Dermis blood vessel endothelial cell (primary cell): ENCODE measurements around the gene MTA3. TPM values are rescaled to one million over a fixed set of nuclear protein-coding genes. Genes with fewer than 3 reads are reported as not detected.

Experiments
- DNase-seq: peaks from one replicate; pipeline ENCODE4 v3.0.0; 2010
- total RNA-seq: library from RNA; depleted of rRNA; stranded (reverse); fragments of >200 nt; gene quantifications from 2 replicates; pipeline ENCODE4 v1.2.3, GENCODE V29; 2014

MTA3 gene
- total RNA-seq, 1 donor from 2014 or later, result 31.0 TPM

GRCh38 chr2:42742740-42743658, 174.6 kb downstream of the MTA3 start:
- DNase-seq, result no peak

GRCh38 chr2:42743659-42743990, 175.2 kb downstream of the MTA3 start:
- DNase-seq, result no peak

DNA sequence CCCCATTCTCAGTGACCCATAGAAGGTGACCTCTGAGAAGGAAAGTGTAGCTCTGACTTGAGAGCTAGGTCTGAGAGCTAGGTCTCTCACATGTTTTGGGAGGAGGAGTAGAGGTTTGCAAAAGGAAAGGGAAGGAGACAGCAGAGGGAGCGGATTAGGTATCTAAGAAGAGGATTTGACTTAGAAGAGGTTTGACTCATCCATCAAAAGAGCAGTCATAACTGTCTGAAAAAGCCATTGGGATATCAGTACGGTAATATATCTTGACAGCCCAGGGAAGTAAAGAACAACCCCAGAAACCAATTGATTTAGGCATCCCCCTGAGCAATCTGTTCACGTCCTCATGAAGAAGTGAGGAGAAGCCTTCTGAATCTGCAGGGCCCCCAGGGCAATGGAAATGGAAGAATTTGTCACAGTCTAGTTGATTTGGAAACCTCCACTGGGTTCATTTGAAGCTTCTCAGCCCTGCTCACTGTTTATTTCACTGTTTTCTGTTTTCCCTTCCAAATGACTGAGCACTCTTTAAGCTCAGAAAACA, 176.2 kb downstream of the MTA3 start:
- DNase-seq, result no peak

GRCh38 chr2:42747422-42747821, 179.0 kb downstream of the MTA3 start:
- DNase-seq, result no peak

DNA sequence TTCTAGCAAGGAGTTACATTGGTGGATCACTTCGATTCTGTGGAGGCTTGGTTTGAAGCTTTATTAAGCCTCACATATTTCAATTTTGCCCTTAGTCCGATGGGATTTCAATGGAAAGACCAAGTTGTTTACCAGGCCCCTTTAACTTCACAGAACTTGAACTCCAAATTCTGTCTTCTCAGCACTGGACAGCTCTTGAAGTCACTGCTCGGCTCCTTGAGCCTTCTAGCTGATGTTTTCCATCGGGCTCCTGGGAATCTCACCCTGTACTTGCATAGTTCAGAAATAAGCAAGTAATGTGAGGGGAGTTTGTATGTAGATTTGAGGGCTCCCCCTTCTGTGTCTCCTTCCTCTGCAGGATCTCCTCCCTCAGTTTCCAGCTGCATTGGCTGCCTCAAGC, 180.4 kb downstream of the MTA3 start:
- no peak for DNase-seq

DNA sequence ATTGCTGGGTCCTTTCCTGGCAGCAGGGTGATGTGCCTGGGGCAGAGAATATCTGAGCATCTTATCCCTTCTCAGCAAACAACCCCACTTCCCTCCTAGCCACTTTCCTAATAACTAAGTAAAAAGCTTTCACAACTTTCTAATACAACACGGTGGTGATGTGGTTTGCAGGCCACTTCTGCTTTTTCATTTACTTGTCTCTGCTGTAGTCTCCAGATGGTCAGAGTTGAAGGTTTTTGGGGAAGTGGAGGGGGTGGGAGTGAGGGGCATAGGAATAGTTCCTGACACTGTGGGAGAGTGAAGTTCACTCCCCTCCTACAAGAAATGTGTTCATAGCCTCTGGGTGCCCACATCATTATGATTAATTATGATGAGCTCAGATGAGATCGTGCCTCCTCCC, 183.9 kb downstream of the MTA3 start:
- DNase-seq, result no peak

DNA sequence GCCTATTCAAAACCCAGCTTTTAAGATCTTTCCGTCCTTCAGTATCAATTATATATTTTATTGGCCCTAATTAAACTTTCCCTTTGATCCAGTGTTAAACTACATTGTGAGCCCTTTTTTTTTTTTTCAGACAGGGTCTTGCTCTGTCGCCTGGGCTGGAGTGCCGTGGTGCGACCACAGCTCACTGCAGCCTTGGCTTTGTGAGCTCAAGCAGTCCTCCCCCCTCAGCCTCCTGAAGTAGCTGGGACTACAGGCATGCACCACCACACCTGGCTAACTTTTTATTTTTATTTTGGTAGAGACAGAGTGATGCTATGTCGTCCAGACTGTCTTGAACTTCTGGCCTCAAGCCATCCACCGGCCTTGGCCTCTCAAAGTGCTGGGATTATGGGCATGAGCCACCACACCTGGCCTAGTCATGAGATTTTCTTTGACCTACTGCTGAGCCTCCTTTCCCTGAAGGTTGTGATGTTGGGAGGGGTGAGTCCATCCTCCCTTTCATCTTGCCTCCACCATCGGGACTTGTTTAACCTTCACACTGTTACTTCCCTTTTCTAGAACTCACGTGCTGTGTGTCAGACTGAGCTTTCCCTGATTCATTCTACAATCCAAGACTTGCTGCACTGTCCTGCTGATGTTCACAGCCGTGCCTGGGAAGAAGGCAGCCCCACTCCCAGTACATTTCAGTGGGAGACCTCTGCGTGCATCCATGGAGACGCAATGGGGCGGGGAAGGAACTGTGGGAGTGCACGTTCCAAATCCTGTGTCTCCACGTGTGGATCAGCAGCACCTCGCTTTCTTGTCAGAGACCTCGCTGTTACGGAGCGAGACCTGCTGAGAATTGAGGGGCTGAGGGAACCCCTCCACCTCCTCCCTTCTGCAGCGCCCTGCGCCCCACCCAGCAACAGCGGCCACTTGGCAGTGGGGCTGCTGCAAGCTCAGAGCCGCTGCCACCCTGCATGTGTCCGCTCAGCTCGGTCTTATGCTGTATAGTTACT, 184.7 kb downstream of the MTA3 start:
- DNase-seq, result no peak

DNA sequence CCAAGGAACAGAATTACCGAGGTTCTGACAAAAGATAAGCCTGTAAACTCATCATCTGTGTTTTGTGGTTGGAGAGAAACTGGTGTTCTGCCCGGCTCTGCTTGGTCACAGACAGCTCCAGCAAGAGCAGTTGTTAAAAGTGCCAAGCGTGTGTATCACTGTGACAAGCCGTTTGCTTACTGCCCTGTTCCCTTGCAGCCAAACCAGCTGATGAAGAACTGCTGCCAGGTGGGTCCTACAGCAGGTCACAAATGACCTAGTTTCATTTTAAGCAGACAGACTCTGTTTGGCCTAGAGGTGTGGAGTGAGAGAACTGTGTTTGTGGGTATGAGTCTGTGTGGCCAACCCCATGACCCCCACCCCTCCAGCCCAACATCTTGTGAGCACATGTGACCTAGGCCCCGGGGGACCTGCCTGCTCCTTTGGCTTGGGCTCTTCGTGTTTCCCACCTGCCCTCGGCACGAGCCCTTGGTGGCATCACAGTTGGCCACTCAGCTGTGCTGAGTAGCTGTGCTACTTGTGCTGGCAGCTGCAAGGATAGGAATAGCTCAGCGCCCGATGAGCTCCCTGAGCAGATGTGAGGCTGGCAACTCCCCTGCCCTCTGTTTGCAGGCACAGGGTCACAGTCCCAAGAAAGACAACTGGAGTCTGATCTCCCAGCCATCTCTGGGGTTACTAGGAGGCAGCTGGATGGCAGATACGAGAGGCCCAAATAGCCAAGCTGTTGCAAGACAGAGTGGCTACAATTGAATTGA, 185.8 kb downstream of the MTA3 start:
- DNase-seq, result no peak

- DNase-seq, result no peak
Observed at GRCh38 chr2:42754776-42755140, 186.3 kb downstream of the MTA3 start.

GRCh38 chr2:42755191-42755880, 186.9 kb downstream of the MTA3 start:
- no peak for DNase-seq

DNA sequence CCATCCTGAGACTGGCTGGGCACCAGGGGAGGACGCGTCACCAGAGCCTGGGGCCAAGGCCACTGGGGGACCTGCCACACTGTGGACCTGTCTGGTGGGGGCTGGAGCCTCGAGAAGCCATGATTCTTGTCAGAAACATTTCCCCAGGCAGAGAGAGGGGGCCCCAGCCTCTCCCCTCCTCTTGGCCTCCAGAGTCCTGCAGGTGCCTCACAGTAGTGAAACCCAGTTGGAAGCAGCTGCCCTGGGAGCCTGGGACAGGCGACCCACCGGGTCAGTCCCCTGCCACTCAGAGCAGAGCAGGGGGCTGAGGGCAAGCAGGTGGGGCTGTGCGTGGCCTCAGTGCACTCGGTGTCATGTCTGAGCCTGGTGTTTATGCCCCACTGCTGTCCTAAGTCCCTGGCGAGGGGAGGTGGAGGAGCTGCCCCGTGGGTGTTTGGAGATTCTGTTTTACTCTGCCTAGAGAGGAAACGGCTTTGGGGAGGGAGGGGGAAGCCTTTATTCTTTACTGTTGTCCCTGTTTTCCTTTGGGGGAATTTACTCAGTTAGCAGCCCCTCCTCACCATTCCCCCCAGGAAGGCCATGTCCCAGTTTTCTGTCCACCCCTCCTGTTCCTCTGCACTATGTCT, 187.8 kb downstream of the MTA3 start:
- no peak for DNase-seq

GRCh38 chr2:42756966-42757513, 188.6 kb downstream of the MTA3 start:
- no peak for DNase-seq

GRCh38 chr2:42757981-42758740, 189.7 kb downstream of the MTA3 start:
- no peak for DNase-seq

DNA sequence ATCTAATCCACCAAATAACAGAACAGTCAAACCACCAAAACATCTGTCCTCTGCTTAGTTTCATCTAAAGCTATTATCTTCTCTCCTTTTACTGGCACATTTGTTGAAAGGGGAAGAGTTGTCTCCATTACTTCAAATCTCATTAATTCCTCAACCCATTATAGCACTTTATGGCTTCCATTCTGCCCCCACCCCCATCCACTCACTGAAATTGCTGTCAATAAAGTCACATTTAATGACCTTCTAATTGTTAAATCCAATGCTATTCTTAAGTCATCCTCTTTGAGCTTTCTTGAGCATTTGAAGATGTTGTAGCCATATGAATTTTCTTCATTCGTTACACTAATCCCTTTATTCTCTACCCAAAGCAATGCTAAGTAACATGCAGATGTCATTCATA, 190.3 kb downstream of the MTA3 start:
- DNase-seq, result no peak

- DNase-seq, result no peak
Observed at GRCh38 chr2:42761554-42761953, 193.1 kb downstream of the MTA3 start.

- DNase-seq, result no peak
Observed at GRCh38 chr2:42762155-42762554, 193.7 kb downstream of the MTA3 start.

GRCh38 chr2:42762823-42763804, 194.7 kb downstream of the MTA3 start:
- DNase-seq, result no peak

DNA sequence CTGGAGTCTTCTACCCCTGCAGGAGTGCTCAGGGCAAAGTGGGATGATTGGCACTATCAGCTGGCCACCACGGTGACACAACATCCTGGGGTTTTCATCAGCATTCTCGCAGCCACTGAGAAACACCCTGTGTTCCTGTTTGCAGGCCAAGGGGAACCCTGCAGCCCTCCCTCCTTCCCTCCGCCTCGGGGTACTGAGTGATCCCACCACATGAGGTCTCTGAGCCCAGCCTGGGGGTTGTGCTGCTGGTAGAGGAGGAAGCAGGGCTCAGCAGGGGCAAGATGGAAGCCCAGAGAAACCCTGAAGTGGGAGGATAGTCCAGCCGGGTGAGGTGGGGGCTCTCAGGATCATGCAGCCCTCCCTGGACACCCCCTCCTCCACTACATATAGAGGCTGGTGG, 195.7 kb downstream of the MTA3 start, which contains the start of gene OXER1:
Gene OXER1, minus strand, starts transcription at position 40 of the 400 bp plus-strand sequence. CDS start 73 bp downstream, outside the sequence.
- DNase-seq, result no peak

DNA sequence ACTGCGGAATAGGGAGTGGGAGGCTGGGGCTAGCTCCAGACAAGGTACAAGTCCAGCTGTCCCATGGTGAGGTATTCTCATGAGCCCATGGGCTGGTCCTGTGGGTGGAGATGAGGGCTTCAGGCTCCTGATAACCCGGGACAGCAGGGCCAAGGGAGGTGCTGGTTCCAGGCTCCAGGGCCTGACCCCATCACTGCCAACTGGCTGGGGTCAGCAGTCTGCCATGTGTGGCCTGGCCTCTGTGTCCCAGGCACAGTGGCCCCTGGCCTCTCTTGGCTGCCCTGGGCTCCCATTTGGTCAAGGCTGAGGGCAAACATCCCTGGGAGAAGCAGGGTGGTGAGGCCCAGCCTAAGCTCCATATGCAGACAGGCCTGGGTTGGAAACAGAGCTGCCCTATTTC, 196.5 kb downstream of the MTA3 start:
- DNase-seq, result no peak
